Head of caudate nucleus (tissue), 42 donors: ENCODE results near the gene FBXO4.
"Not testable (repeated sequence)": the region's sequence is repeated elsewhere in the genome, so short reads cannot be mapped to it uniquely, and the experiment has no call there.

ENCODE experiments used
- DNase-seq, 42 donors: peaks; one replicate each; pipeline versions ENCODE4 v3.0.0 to v3.0.0-alpha.2; 2020 to 2021; ENCODE audit warnings: mixed read lengths in 7 of 42
- intact Hi-C: fragments of 100-400 bp; cut with DNase I; formaldehyde crosslinking; loops from one replicate; pipeline ENCODE4 v1.15.0; 2022

Gene FBXO4

GRCh38 chr5:41967401-41967800 lies 42.3 kb downstream of the FBXO4 start:
- no peak for DNase-seq
- intact Hi-C loops, result no loop called here

- intact Hi-C loops, result no loop called here
- no peak for DNase-seq
Measured at GRCh38 chr5:41968153-41968723, 43.2 kb downstream of the FBXO4 start.

GRCh38 chr5:41973087-41973486 lies 48.0 kb downstream of the FBXO4 start:
- no peak for DNase-seq
- intact Hi-C loops, result no loop called here

GRCh38 chr5:41973887-41974286 lies 48.8 kb downstream of the FBXO4 start:
- DNase-seq, result no peak

GRCh38 chr5:41978676-41979075 lies 53.6 kb downstream of the FBXO4 start:
- intact Hi-C loops, result no loop called here
- no peak for DNase-seq

More at GRCh38 chr5:41973887-41974286, 48.8 kb downstream of the FBXO4 start:
- intact Hi-C loops, result no loop called here

GRCh38 chr5:41980396-41980795 lies 55.3 kb downstream of the FBXO4 start:
- no peak for DNase-seq
- intact Hi-C loops, result no loop called here

- intact Hi-C loops, result no loop called here
- DNase-seq, result no peak
Measured at GRCh38 chr5:41980870-41981269, 55.8 kb downstream of the FBXO4 start.

- intact Hi-C loops, DNase-seq: not testable (repeated sequence)
Measured at GRCh38 chr5:41982858-41983257, 57.8 kb downstream of the FBXO4 start.

GRCh38 chr5:41983284-41983683 lies 58.2 kb downstream of the FBXO4 start:
- intact Hi-C loops, result no loop called here
- DNase-seq, result no peak

GRCh38 chr5:41985945-41986695 lies 61.0 kb downstream of the FBXO4 start:
- intact Hi-C loops, result no loop called here
- DNase-seq, result no peak
